Gastrocnemius medialis (tissue), 4 donors: ENCODE measurements around the gene TLCD2. TPM values are rescaled to one million over a fixed set of nuclear protein-coding genes. Genes with fewer than 3 reads are reported as not detected.

ENCODE experiments used
- ATAC-seq, 2 donors: fragments of 150-250 bp; one replicate each; pipeline ENCODE4 v1.9.1; 2016
- DNase-seq, 2 donors: peaks; one replicate each; pipeline ENCODE4 v3.0.0-alpha.2; 2019
- H3K27ac ChIP-seq, 4 donors: fragments of 200-600 bp; sonication (generic); 1 replicate in 1 of 4; 2 replicates in 3 of 4; pipeline ENCODE4 v1.5.1; 2016 to 2018; ENCODE audit warnings: mild to moderate bottlenecking in 2 of 4, moderate library complexity in 1 of 4
- H3K27me3 ChIP-seq, 3 donors: fragments of 200-600 bp; sonication (generic) in 2 of 3; 1 replicate in 1 of 3; 2 replicates in 2 of 3; pipeline versions ENCODE4 v1.5.1 to v1.6.0; 2016 to 2019; ENCODE audit warnings: mild to moderate bottlenecking in 1 of 3, moderate library complexity in 1 of 3
- H3K36me3 ChIP-seq, 2 donors: fragments of 200-600 bp; sonication (generic) in 1 of 2; one replicate each; pipeline ENCODE4 v1.5.1; 2017 to 2018
- H3K4me1 ChIP-seq, 2 donors: fragments of 200-600 bp; sonication (generic) in 1 of 2; one replicate each; pipeline ENCODE4 v1.5.1; 2016 to 2017; ENCODE audit warnings: mild to moderate bottlenecking in 2 of 2
- H3K4me3 ChIP-seq, 4 donors: fragments of 200-600 bp; sonication (generic) in 3 of 4; 1 replicate in 1 of 4; 2 replicates in 3 of 4; pipeline ENCODE4 v1.5.1; 2016 to 2019; ENCODE audit warnings: mild to moderate bottlenecking in 2 of 4
- H3K9me3 ChIP-seq, 3 donors: fragments of 200-600 bp; sonication (generic) in 2 of 3; 1 replicate in 1 of 3; 2 replicates in 2 of 3; pipeline ENCODE4 v1.5.1; 2016 to 2019
- CTCF ChIP-seq, 5 experiments: fragments of 450-650 bp in 3 of 5; fragments of 200-600 bp in 2 of 5; sonication (generic) in 2 of 5; IDR thresholded peaks in 4 of 5; conservative IDR thresholded peaks in 1 of 5; 1 replicate in 4 of 5; 2 replicates in 1 of 5; pipeline ENCODE4 v1.5.1; 2016 to 2019; ENCODE audit warnings: antibody characterized with exemption in 5 of 5, mild to moderate bottlenecking in 3 of 5, moderate library complexity in 3 of 5
- POLR2A ChIP-seq, 2 donors: fragments of 450-650 bp; IDR thresholded peaks; one replicate each; pipeline ENCODE4 v1.6.1; 2017; ENCODE audit warnings: antibody characterized with exemption in 2 of 2, mild to moderate bottlenecking in 2 of 2, moderate library complexity in 2 of 2
- in situ Hi-C, 4 donors: fragments of 200-750 bp; cut with MboI; loops; one replicate each; pipeline versions ENCODE4 v1.15.0 to v1.8.0; 2017; ENCODE audit warnings: low sequenced_read_pairs in 4 of 4
- intact Hi-C: fragments of 100-400 bp; cut with DNase I; formaldehyde crosslinking; loops from one replicate; pipeline ENCODE4 v1.15.1; 2023; ENCODE audit warnings: low total_unique reads
- total RNA-seq, 4 donors: library from RNA; depleted of rRNA; stranded (reverse); fragments of >200 nt; gene quantifications; one replicate each; pipeline versions ENCODE4 v1.1.0 to v1.2.3, GENCODE V29; 2016

TLCD2 gene
- total RNA-seq, 4 donors from 2014 or later = 0.66 to 0.95 (median 0.85) TPM

DNA sequence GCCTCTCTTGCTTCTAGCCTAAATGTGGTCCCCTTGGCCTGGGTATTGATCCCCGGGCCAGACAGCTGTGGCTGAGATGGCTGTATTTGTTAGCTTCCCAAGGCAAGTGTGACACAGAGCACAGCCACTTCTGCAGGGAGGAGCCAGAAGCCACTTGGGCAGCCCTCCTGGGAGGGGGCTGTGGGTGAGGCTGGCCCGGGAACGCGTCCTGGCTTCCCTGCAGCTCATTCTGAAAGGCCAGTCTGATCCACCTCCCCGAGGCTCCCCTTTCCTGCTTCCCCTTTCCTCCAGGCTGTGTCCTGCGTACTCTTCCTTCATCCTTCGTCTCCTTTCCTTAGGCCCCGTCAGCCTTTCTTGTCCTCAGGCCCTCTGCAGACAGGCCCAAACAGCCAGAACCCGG lies 40.5 kb upstream of the TLCD2 start:
- DNase-seq (no peak), ATAC-seq (no peak)
- no peak for TF ChIP-seq CTCF (IDR thresholded peaks at IDR 0.05 in 4 of 5, conservative IDR thresholded peaks at IDR 0.05 in 1 of 5)
- intact Hi-C loops = no loop called here
- no peak overlapping the region for H3K27ac ChIP-seq
- no peak overlapping the region for H3K4me3 ChIP-seq
- peaks cover 7 to 11% of the 10 kb centered on the region in 2 donors for H3K4me1 ChIP-seq
- in situ Hi-C loops = no loop called here
- no peaks in the 10 kb centered on the region for H3K9me3 ChIP-seq
- H3K36me3 ChIP-seq = no peaks in the 10 kb centered on the region
- H3K27me3 ChIP-seq = no peaks in the 10 kb centered on the region

DNA sequence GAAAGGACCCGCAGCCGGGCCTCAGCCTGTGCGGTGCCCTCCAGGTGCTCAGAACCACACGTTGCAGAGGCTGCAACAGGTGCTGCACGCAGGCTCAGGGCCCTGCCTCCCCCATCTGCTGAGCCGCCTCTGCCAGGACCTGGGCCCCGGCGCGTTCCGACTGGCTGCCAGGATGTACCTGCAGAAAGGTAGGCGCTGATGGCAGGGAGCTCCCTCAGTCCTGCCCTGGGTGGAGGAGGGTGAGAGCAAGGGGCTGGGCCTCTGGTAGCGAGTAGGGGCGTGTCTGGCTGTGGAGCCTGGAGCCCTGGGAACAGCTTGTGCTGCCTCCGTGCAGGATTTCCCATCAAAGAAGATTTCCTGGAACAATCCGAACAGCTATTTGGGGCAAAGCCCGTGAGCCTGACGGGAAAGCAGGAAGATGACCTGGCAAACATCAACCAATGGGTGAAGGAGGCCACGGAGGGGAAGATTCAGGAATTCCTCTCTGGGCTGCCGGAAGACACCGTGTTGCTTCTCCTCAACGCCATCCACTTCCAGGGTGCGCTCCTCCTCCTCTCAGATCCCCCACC lies 36.9 kb upstream of the TLCD2 start:
- in situ Hi-C loops = no loop called here
- DNase-seq = peak in 1 of 2 donors; percentile 56

DNA sequence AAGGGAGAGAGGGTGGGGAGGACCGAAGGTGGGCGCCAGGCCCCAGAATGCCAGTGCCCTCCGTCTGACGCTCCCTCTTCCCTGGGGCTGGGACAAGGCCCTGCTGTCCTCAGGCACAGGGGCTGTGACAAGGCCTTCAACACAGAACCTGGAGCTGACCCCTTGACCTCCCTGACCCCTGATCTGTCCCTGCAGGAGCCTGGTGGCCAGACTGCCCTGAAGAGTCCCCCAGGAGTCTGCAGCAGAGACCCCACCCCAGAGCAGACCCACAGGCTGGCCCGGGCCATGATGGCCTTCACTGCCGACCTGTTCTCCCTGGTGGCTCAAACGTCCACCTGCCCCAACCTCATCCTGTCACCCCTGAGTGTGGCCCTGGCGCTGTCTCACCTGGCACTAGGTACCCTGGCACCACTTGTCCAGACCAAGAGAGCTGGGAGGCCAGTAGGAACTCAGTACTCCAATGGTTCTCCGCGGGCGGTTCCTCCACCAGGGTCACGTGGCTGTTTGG lies 35.4 kb upstream of the TLCD2 start:
- Histone ChIP-seq H3K9me3 (no peaks in the 10 kb centered on the region), H3K27ac (no peak overlapping the region), H3K27me3 (no peaks in the 10 kb centered on the region), H3K36me3 (no peaks in the 10 kb centered on the region), H3K4me3 (no peak overlapping the region), H3K4me1 (peaks cover 0 to 4% of the 10 kb centered on the region in 2 donors)
- in situ Hi-C loops (no loop called here), intact Hi-C loops (no loop called here)
- no peak for TF ChIP-seq CTCF (IDR thresholded peaks at IDR 0.05 in 4 of 5, conservative IDR thresholded peaks at IDR 0.05 in 1 of 5)
- no peak for TF ChIP-seq POLR2A (IDR thresholded peaks at IDR 0.05)
- DNase-seq (peak in 1 of 2 donors; percentile 11), ATAC-seq (no peak)

More for the DNA sequence above, 36.9 kb upstream of the TLCD2 start:
- H3K4me1 ChIP-seq = peaks cover 0 to 4% of the 10 kb centered on the region in 2 donors
- ATAC-seq = peak; percentile 57 to 82
- TF ChIP-seq POLR2A (IDR thresholded peaks at IDR 0.05) (peak in 1 of 2 donors; percentile 35), CTCF (IDR thresholded peaks at IDR 0.05 in 4 of 5, conservative IDR thresholded peaks at IDR 0.05 in 1 of 5) (no peak)
- H3K27me3 ChIP-seq = no peaks in the 10 kb centered on the region
- H3K36me3 ChIP-seq = no peaks in the 10 kb centered on the region
- H3K4me3 ChIP-seq = no peak overlapping the region
- peak overlapping the region; percentile 54 to 73 (median 61) for H3K27ac ChIP-seq
- no peaks in the 10 kb centered on the region for H3K9me3 ChIP-seq
- intact Hi-C loops = no loop called here

- TF ChIP-seq CTCF (IDR thresholded peaks at IDR 0.05 in 4 of 5, conservative IDR thresholded peaks at IDR 0.05 in 1 of 5) = no peak
- peak in 1 of 2 donors; percentile 15 for TF ChIP-seq POLR2A (IDR thresholded peaks at IDR 0.05)
- ATAC-seq = peak; percentile 42 to 48
Observed at GRCh38 chr17:1744551-1745512, 34.7 kb upstream of the TLCD2 start.

More at GRCh38 chr17:1744551-1745512, 34.7 kb upstream of the TLCD2 start:
- Histone ChIP-seq H3K4me1 (peaks cover 0 to 4% of the 10 kb centered on the region in 2 donors), H3K27me3 (no peaks in the 10 kb centered on the region), H3K9me3 (no peaks in the 10 kb centered on the region), H3K36me3 (no peaks in the 10 kb centered on the region), H3K27ac (peak overlapping the region; percentile 31 to 55 (median 44)), H3K4me3 (no peak overlapping the region)
- intact Hi-C loops (no loop called here), in situ Hi-C loops (no loop called here)
- DNase-seq = peak in 1 of 2 donors; percentile 30
